Measurements from ENCODE around the gene IL20RB. TPM values are rescaled to one million over a fixed set of nuclear protein-coding genes. Genes with fewer than 3 reads are reported as not detected.

The IL20RB gene
- polyA plus RNA-seq, 1 donor (not counting 4 experiments of a cell fraction or from before 2014, with no cell fraction given) = 239 TPM

GRCh38 chr3:136909187-136909586 is 48.6 kb upstream of the IL20RB start:
- Histone ChIP-seq H3K9me3 (ENCODE audit: control insufficient read depth, low read depth, low read length) (no peaks in the 10 kb centered on the region), H3K9me1 (ENCODE audit: control insufficient read depth, extremely low read depth, insufficient read depth, low read length) (peaks cover 3% of the 10 kb centered on the region), H3K4me2 (ENCODE audit: control insufficient read depth, extremely low read depth, insufficient read depth, low read depth, low read length) (no peak overlapping the region), H4K20me1 (ENCODE audit: control insufficient read depth, extremely low read depth, insufficient read depth, low read length) (peaks cover 5% of the 10 kb centered on the region), H3K4me3 (ENCODE audit: control insufficient read depth in 2 of 3, extremely low read depth in 1 of 3, insufficient read depth in 2 of 3, low read depth in 1 of 3, low read length in 3 of 3) (no peak overlapping the region), H3K36me3 (ENCODE audit: control insufficient read depth in 2 of 2, extremely low read depth in 1 of 2, insufficient read depth in 2 of 2, low read length in 2 of 2) (no peaks in the 10 kb centered on the region), H3K79me2 (ENCODE audit: control insufficient read depth, insufficient read depth, low read length) (peaks cover 92% of the 10 kb centered on the region), H3K4me1 (ENCODE audit: control insufficient read depth, extremely low read depth, insufficient read depth, low read length) (no peaks in the 10 kb centered on the region), H3K27me3 (ENCODE audit: control insufficient read depth, extremely low read depth, insufficient read depth, low read length) (no peaks in the 10 kb centered on the region), H3K27ac (ENCODE audit: control insufficient read depth, insufficient read depth, low read length) (no peak overlapping the region), H3K9ac (ENCODE audit: control insufficient read depth, extremely low read depth, insufficient read depth, low read length) (no peak overlapping the region), H2AFZ (ENCODE audit: control insufficient read depth, low read length) (no peak overlapping the region)
- DNase-seq (ENCODE audit: low read depth, low spot score) = no peak
- no peak for FAIRE-seq
- TF ChIP-seq EZH2 (IDR thresholded peaks at IDR 0.05; ENCODE audit: low read length) = no peak
- dilution Hi-C loops (cut with MboI; ENCODE audit: extremely low pct_ligation_motif_present, low sequenced_read_pairs) = no loop called here

- Histone ChIP-seq H3K4me1 (ENCODE audit: control insufficient read depth, extremely low read depth, insufficient read depth, low read length) (no peaks in the 10 kb centered on the region), H3K9ac (ENCODE audit: control insufficient read depth, extremely low read depth, insufficient read depth, low read length) (no peak overlapping the region), H3K9me3 (ENCODE audit: control insufficient read depth, low read depth, low read length) (no peaks in the 10 kb centered on the region), H2AFZ (ENCODE audit: control insufficient read depth, low read length) (no peak overlapping the region), H3K79me2 (ENCODE audit: control insufficient read depth, insufficient read depth, low read length) (peaks cover 88% of the 10 kb centered on the region), H4K20me1 (ENCODE audit: control insufficient read depth, extremely low read depth, insufficient read depth, low read length) (peaks cover 5% of the 10 kb centered on the region), H3K4me2 (ENCODE audit: control insufficient read depth, extremely low read depth, insufficient read depth, low read depth, low read length) (no peak overlapping the region), H3K36me3 (ENCODE audit: control insufficient read depth in 2 of 2, extremely low read depth in 1 of 2, insufficient read depth in 2 of 2, low read length in 2 of 2) (no peaks in the 10 kb centered on the region), H3K27me3 (ENCODE audit: control insufficient read depth, extremely low read depth, insufficient read depth, low read length) (no peaks in the 10 kb centered on the region), H3K9me1 (ENCODE audit: control insufficient read depth, extremely low read depth, insufficient read depth, low read length) (peaks cover 3% of the 10 kb centered on the region), H3K4me3 (ENCODE audit: control insufficient read depth in 2 of 3, extremely low read depth in 1 of 3, insufficient read depth in 2 of 3, low read depth in 1 of 3, low read length in 3 of 3) (no peak overlapping the region), H3K27ac (ENCODE audit: control insufficient read depth, insufficient read depth, low read length) (no peak overlapping the region)
- no peak for FAIRE-seq
- TF ChIP-seq EZH2 (IDR thresholded peaks at IDR 0.05; ENCODE audit: low read length) (no peak), CTCF (optimal IDR thresholded peaks at IDR 0.05 in 1 of 3, IDR thresholded peaks at IDR 0.05 in 1 of 3, conservative IDR thresholded peaks at IDR 0.05 in 1 of 3; ENCODE audit: extremely low read depth in 1 of 3, insufficient read depth in 2 of 3, low read length in 3 of 3) (no peak)
- DNase-seq (ENCODE audit: low read depth, low spot score) = no peak
- dilution Hi-C loops (cut with MboI; ENCODE audit: extremely low pct_ligation_motif_present, low sequenced_read_pairs) = no loop called here
Measured at GRCh38 chr3:136910697-136911096, 47.1 kb upstream of the IL20RB start.

GRCh38 chr3:136913168-136913567 is 44.6 kb upstream of the IL20RB start:
- DNase-seq (ENCODE audit: low read depth, low spot score) (no peak), FAIRE-seq (no peak)
- no peaks in the 10 kb centered on the region for H3K36me3 ChIP-seq (ENCODE audit: control insufficient read depth in 2 of 2, extremely low read depth in 1 of 2, insufficient read depth in 2 of 2, low read length in 2 of 2)
- no peaks in the 10 kb centered on the region for H4K20me1 ChIP-seq (ENCODE audit: control insufficient read depth, extremely low read depth, insufficient read depth, low read length)
- H3K9ac ChIP-seq (ENCODE audit: control insufficient read depth, extremely low read depth, insufficient read depth, low read length) = no peak overlapping the region
- no peak overlapping the region for H3K27ac ChIP-seq (ENCODE audit: control insufficient read depth, insufficient read depth, low read length)
- no peaks in the 10 kb centered on the region for H3K9me3 ChIP-seq (ENCODE audit: control insufficient read depth, low read depth, low read length)
- H3K4me2 ChIP-seq (ENCODE audit: control insufficient read depth, extremely low read depth, insufficient read depth, low read depth, low read length) = no peak overlapping the region
- H3K9me1 ChIP-seq (ENCODE audit: control insufficient read depth, extremely low read depth, insufficient read depth, low read length) = peaks cover 3% of the 10 kb centered on the region
- no peak overlapping the region for H3K4me3 ChIP-seq (ENCODE audit: control insufficient read depth in 2 of 3, extremely low read depth in 1 of 3, insufficient read depth in 2 of 3, low read depth in 1 of 3, low read length in 3 of 3)
- no peak for TF ChIP-seq CTCF (optimal IDR thresholded peaks at IDR 0.05 in 1 of 3, IDR thresholded peaks at IDR 0.05 in 1 of 3, conservative IDR thresholded peaks at IDR 0.05 in 1 of 3; ENCODE audit: extremely low read depth in 1 of 3, insufficient read depth in 2 of 3, low read length in 3 of 3)
- TF ChIP-seq EZH2 (IDR thresholded peaks at IDR 0.05; ENCODE audit: low read length) = no peak
- H3K79me2 ChIP-seq (ENCODE audit: control insufficient read depth, insufficient read depth, low read length) = peaks cover 84% of the 10 kb centered on the region
- H3K4me1 ChIP-seq (ENCODE audit: control insufficient read depth, extremely low read depth, insufficient read depth, low read length) = no peaks in the 10 kb centered on the region
- dilution Hi-C loops (cut with MboI; ENCODE audit: extremely low pct_ligation_motif_present, low sequenced_read_pairs) = no loop called here
- no peak overlapping the region for H2AFZ ChIP-seq (ENCODE audit: control insufficient read depth, low read length)
- H3K27me3 ChIP-seq (ENCODE audit: control insufficient read depth, extremely low read depth, insufficient read depth, low read length) = no peaks in the 10 kb centered on the region

Measured in keratinocyte (primary cell).